Mucosa of descending colon (tissue), 3 donors: ENCODE measurements around the gene ZFPM1. TPM values are rescaled to one million over a fixed set of nuclear protein-coding genes. Genes with fewer than 3 reads are reported as not detected.

Source experiments
- ATAC-seq: fragments of 200-7000 bp; cut with Tn5 transposase; one replicate; pipeline ENCODE4 v1.9.1; 2020; ENCODE audit warnings: mild to moderate bottlenecking, moderate library complexity
- DNase-seq, 3 donors: peaks; one replicate each; pipeline ENCODE4 v3.0.0-alpha.2; 2020
- H3K36me3 ChIP-seq: fragments of 200-600 bp; one replicate; pipeline ENCODE4 v1.8.0; 2021; ENCODE audit warnings: low read depth, mild to moderate bottlenecking
- H3K4me1 ChIP-seq: fragments of 200-600 bp; one replicate; pipeline ENCODE4 v1.8.0; 2021; ENCODE audit warnings: low read depth, mild to moderate bottlenecking
- H3K4me3 ChIP-seq: fragments of 200-600 bp; one replicate; pipeline ENCODE4 v1.8.0; 2021; ENCODE audit warnings: mild to moderate bottlenecking
- H3K9me3 ChIP-seq: fragments of 200-600 bp; one replicate; pipeline ENCODE4 v1.8.0; 2021; ENCODE audit warnings: mild to moderate bottlenecking
- CTCF ChIP-seq: fragments of 200-600 bp; IDR thresholded peaks from one replicate; pipeline ENCODE4 v1.8.0; 2022; ENCODE audit warnings: antibody characterized with exemption, mild to moderate bottlenecking
- intact Hi-C, 2 donors: fragments of 100-400 bp; cut with DNase I in 1 of 2; cut with micrococcal nuclease in 1 of 2; formaldehyde crosslinking; loops; one replicate each; pipeline versions ENCODE4 v1.11.0 to v1.11.1; 2022; cut with DNase I, micrococcal nuclease
- total RNA-seq, 3 donors: library from RNA; stranded (reverse); fragmentation: NEBNext Ultra II Directional in 2 of 3; extraction: Animal tissue kit (Norgen Biotek cat#: 25700) in 2 of 3; gene quantifications; one replicate each; pipeline versions ENCODE4 v1.2.1 to v1.2.4, GENCODE V29; 2021 to 2023
- donor health status: DM: no; HTN: no; CAD: no; lungs with moderate emphysema.
- donor health status: DM: no; HTN: no; CAD: no.
- donor health status: DM: no; HTN: yes; CAD: no.

Gene ZFPM1
- total RNA-seq, 3 donors from 2014 or later, result 5.2 to 10.3 (median 7.2) TPM

GRCh38 chr16:88458039-88458772 is 5.1 kb downstream of the ZFPM1 start:
- no peaks in the 10 kb centered on the region for H3K36me3 ChIP-seq
- TF ChIP-seq CTCF, result no peak
- H3K4me3 ChIP-seq, result no peak overlapping the region
- H3K9me3 ChIP-seq, result no peaks in the 10 kb centered on the region
- peaks cover 20% of the 10 kb centered on the region for H3K4me1 ChIP-seq
- intact Hi-C loops, result no loop called here
- ATAC-seq, result no peak
- DNase-seq, result no peak

DNA sequence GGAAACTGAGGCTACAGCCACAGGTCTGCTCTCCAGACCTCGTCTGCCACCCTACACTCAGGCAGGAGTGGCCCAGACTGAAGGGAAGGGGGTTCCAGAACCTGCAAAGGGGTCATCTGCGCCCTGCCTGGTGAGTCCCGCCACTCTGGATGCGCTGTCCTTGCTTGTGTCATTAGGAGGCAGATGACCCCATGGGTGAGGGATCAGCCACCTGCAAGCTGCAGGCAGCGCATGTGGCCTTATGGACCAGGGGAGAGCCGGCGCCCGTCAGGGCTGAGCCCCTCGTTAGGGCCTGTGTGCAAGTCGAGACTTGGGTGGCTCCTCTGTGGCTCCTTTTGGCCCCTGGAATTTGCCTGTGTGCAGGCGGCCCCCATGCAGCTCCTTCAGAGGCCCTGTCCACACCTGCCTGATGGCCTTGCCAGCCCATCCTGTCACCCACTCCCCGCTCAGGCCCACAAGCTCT is 5.7 kb downstream of the ZFPM1 start:
- peaks cover 20% of the 10 kb centered on the region for H3K4me1 ChIP-seq

DNA sequence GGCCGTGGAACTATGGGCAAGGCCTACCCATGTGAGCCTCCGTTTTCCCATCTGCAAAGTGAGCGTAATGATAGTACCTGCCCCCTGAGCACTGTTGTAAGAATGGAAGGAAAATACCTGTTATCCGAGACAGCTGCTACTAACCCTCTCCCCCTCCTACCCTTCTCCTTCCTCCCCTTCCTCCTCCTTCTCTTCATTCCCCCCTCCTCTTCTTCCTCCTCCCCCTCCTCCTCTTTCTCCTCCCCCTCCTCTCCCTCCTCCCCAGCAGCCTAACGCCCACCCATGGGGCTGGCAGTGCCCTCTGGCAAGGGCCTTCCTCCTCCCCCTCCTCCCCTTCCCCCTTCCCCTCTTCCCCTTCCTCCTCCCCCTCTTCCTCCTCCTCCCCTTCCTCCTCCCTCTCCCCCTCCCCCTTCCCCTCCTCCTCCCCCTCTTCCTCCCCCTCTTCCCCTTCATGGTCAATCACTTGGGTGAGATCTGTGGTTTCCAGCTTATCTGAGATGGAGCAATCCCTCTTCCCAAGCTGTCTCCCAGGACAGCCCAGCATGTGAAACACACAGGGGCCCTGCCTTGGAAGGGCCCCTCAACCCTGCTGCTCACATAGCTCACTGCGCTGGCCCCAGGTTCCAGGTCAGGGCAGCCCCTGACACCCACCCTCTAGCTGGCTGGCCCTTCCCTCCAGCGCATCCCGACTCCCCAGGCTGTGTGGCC is 6.4 kb downstream of the ZFPM1 start:
- intact Hi-C loops, result no loop called here
- ATAC-seq (no peak), DNase-seq (no peak)
- no peak for TF ChIP-seq CTCF
- Histone ChIP-seq H3K36me3 (no peaks in the 10 kb centered on the region), H3K9me3 (no peaks in the 10 kb centered on the region), H3K4me3 (no peak overlapping the region), H3K4me1 (peaks cover 13% of the 10 kb centered on the region)

More for the DNA sequence above, 5.7 kb downstream of the ZFPM1 start:
- intact Hi-C loops, result no loop called here
- DNase-seq (no peak), ATAC-seq (no peak)
- H3K36me3 ChIP-seq, result no peaks in the 10 kb centered on the region
- TF ChIP-seq CTCF, result no peak
- H3K9me3 ChIP-seq, result no peaks in the 10 kb centered on the region
- no peak overlapping the region for H3K4me3 ChIP-seq

GRCh38 chr16:88460496-88461330 is 7.6 kb downstream of the ZFPM1 start:
- DNase-seq, result no peak
- no peak overlapping the region for H3K4me3 ChIP-seq
- ATAC-seq, result no peak
- TF ChIP-seq CTCF, result no peak
- intact Hi-C loops, result no loop called here
- no peaks in the 10 kb centered on the region for H3K9me3 ChIP-seq
- H3K36me3 ChIP-seq, result no peaks in the 10 kb centered on the region
- peaks cover 11% of the 10 kb centered on the region for H3K4me1 ChIP-seq

DNA sequence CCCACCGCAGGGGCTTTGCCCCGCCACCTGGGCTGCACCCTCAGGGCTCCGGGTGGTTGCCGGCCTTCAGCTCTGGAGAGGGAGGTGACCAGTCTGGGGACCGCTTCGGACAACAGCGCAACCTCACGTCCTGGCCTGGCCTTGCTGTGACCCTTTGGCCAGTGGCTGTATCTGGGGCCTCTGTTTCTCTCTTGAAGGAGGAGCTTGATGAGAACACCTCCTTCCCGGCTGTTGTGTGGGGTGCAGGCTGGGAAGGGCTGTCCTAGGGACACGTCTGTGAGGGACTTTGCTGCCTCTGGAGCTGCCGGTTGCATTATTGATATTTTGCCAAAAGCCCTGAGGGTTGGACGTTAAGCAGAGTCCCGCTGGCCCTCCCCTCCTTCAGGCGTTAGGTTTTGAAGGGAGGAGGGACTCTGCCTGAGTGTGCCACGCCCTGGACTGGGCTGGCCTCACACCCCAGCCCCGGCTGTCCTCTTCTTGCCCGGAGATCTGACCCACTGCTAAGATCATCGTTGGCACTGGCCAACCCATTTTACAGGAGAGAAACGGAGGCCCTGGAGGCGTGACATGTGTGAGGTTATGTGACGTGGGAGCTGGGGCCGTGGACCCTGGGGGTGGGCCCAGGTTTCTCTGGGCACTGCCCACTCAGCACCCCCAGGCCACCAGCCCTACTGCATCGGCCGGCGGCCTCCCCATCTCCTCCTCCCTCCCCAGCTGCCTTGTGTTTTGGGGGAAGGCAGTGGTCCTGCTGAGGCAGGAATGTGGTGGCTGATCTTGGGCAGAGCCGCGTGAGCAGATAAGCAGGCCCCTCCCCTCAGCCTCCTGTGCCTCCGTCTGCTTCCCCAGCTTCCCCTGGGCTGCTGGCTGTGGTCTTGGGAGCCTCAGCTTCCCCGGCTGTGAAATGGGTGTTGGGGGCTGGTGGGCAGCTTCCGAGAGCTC is 8.5 kb downstream of the ZFPM1 start:
- DNase-seq (no peak), ATAC-seq (peak; percentile 54)
- intact Hi-C loops, result no loop called here
- Histone ChIP-seq H3K4me3 (no peak overlapping the region), H3K9me3 (no peaks in the 10 kb centered on the region), H3K4me1 (peaks cover 6% of the 10 kb centered on the region), H3K36me3 (no peaks in the 10 kb centered on the region)
- no peak for TF ChIP-seq CTCF
